Natural killer cell treated with Interleukin-12 subunit alpha and Interleukin-12 subunit beta and Interleukin-15 and Interleukin-18, amount 100 ng/mL, for 72 hours (primary cell): ENCODE data around the gene CYP2C8. TPM values are rescaled to one million over a fixed set of nuclear protein-coding genes. Genes with fewer than 3 reads are reported as not detected.

Experiments used
- ATAC-seq, 2 donors: fragments of 150-1000 bp; cut with Tn5 transposase in 1 of 2; sonication (Bioruptor Pico), chemical (Tn5 transposase) in 1 of 2; 2 replicates each; pipeline ENCODE4 v1.10.0; 2021
- DNase-seq: peaks from one replicate; pipeline ENCODE4 v3.0.0; 2022; ENCODE audit warnings: low spot score
- H3K27ac Mint-ChIP-seq, 2 donors: 1 replicate in 1 of 2; 2 replicates in 1 of 2; pipeline ENCODE4 v1.8.0; 2022; ENCODE audit warnings: mixed read lengths in 2 of 2, mild to moderate bottlenecking in 1 of 2, moderate library complexity in 1 of 2
- H3K27me3 Mint-ChIP-seq, 2 donors: 1 replicate in 1 of 2; 2 replicates in 1 of 2; pipeline ENCODE4 v1.8.0; 2022; ENCODE audit warnings: mixed read lengths in 2 of 2
- H3K36me3 Mint-ChIP-seq: one replicate; pipeline ENCODE4 v1.8.0; 2022; ENCODE audit warnings: mixed read lengths
- H3K4me1 Mint-ChIP-seq, 2 donors: 1 replicate in 1 of 2; 2 replicates in 1 of 2; pipeline ENCODE4 v1.8.0; 2022; ENCODE audit warnings: low read depth in 2 of 2, mixed read lengths in 2 of 2, mild to moderate bottlenecking in 1 of 2
- H3K4me3 Mint-ChIP-seq: one replicate; pipeline ENCODE4 v1.8.0; 2022; ENCODE audit warnings: mixed read lengths
- H3K9me3 Mint-ChIP-seq: 2 replicates; pipeline ENCODE4 v1.8.0; 2022; ENCODE audit warnings: mixed read lengths
- total RNA-seq, 2 donors: library from RNA; stranded (reverse); gene quantifications; one replicate each; pipeline ENCODE4 v1.2.3, GENCODE V29; 2022

Gene CYP2C8
- total RNA-seq, 2 donors from 2014 or later, result not detected

DNA sequence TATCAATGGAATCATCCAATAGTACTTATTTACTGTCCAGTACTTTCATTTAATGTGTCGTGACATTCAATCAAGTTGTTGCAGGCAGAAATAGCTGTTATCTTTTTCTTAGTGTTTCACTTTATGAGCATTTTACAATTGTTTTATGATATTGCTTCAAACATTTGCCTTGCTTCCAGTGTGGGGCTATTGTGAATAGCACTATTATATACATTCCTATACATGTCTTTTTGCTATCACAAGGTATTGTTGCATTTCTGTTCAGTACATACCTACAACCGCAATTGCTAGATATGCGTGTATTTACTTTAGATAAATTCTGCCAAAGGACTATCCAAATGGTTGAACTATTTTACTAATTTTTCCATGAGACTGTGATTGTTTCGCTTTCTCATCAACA is 34.9 kb downstream of the CYP2C8 start:
- peaks cover 8% of the 10 kb centered on the region for H3K9me3 Mint-ChIP-seq
- no peak for DNase-seq
- no peaks in the 10 kb centered on the region for H3K27me3 Mint-ChIP-seq
- no peaks in the 10 kb centered on the region for H3K4me1 Mint-ChIP-seq
- no peak for ATAC-seq
- no peak overlapping the region for H3K4me3 Mint-ChIP-seq
- H3K27ac Mint-ChIP-seq, result no peak overlapping the region
- peaks cover 4% of the 10 kb centered on the region for H3K36me3 Mint-ChIP-seq

- no peaks in the 10 kb centered on the region for H3K27me3 Mint-ChIP-seq
- peaks cover 4% of the 10 kb centered on the region for H3K36me3 Mint-ChIP-seq
- H3K27ac Mint-ChIP-seq, result no peak overlapping the region
- ATAC-seq (no peak), DNase-seq (no peak)
- no peak overlapping the region for H3K4me3 Mint-ChIP-seq
- peaks cover 11% of the 10 kb centered on the region for H3K9me3 Mint-ChIP-seq
- no peaks in the 10 kb centered on the region for H3K4me1 Mint-ChIP-seq
Observed at GRCh38 chr10:95031656-95032055, 37.6 kb downstream of the CYP2C8 start.

GRCh38 chr10:95026461-95026860 is 42.8 kb downstream of the CYP2C8 start:
- Mint-ChIP-seq H3K27me3 (no peaks in the 10 kb centered on the region), H3K9me3 (peaks cover 17% of the 10 kb centered on the region), H3K27ac (no peak overlapping the region), H3K4me1 (no peaks in the 10 kb centered on the region), H3K4me3 (no peak overlapping the region), H3K36me3 (peaks cover 2% of the 10 kb centered on the region)
- ATAC-seq, result no peak
- no peak for DNase-seq

- Mint-ChIP-seq H3K4me3 (no peak overlapping the region), H3K9me3 (peaks cover 2% of the 10 kb centered on the region), H3K4me1 (no peaks in the 10 kb centered on the region), H3K36me3 (no peaks in the 10 kb centered on the region), H3K27ac (no peak overlapping the region), H3K27me3 (no peaks in the 10 kb centered on the region)
- ATAC-seq (no peak), DNase-seq (no peak)
Observed at GRCh38 chr10:94997741-94998174, 71.5 kb downstream of the CYP2C8 start.

GRCh38 chr10:94992811-94993210 is 76.5 kb downstream of the CYP2C8 start:
- H3K27me3 Mint-ChIP-seq, result no peaks in the 10 kb centered on the region
- no peaks in the 10 kb centered on the region for H3K4me1 Mint-ChIP-seq
- no peak for ATAC-seq

GRCh38 chr10:94991243-94991888 is 77.9 kb downstream of the CYP2C8 start:
- H3K4me1 Mint-ChIP-seq, result no peaks in the 10 kb centered on the region
- H3K4me3 Mint-ChIP-seq, result no peak overlapping the region
- DNase-seq (no peak), ATAC-seq (no peak)
- no peaks in the 10 kb centered on the region for H3K27me3 Mint-ChIP-seq
- peaks cover 8% of the 10 kb centered on the region for H3K36me3 Mint-ChIP-seq
- no peak overlapping the region for H3K27ac Mint-ChIP-seq
- peaks cover 10% of the 10 kb centered on the region for H3K9me3 Mint-ChIP-seq

More at GRCh38 chr10:94992811-94993210, 76.5 kb downstream of the CYP2C8 start:
- Mint-ChIP-seq H3K9me3 (peaks cover 7% of the 10 kb centered on the region), H3K27ac (no peak overlapping the region), H3K4me3 (no peak overlapping the region), H3K36me3 (peaks cover 8% of the 10 kb centered on the region)
- no peak for DNase-seq

- H3K4me1 Mint-ChIP-seq, result no peaks in the 10 kb centered on the region
- DNase-seq (no peak), ATAC-seq (no peak)
- H3K36me3 Mint-ChIP-seq, result peaks cover 8% of the 10 kb centered on the region
- H3K9me3 Mint-ChIP-seq, result peaks cover 10% of the 10 kb centered on the region
- no peak overlapping the region for H3K27ac Mint-ChIP-seq
- no peaks in the 10 kb centered on the region for H3K27me3 Mint-ChIP-seq
- no peak overlapping the region for H3K4me3 Mint-ChIP-seq
Observed at GRCh38 chr10:94989192-94989591, 80.1 kb downstream of the CYP2C8 start.

Other genes with a start within 250 kb of the CYP2C8 start
- not detected for gene CYP2C9, start 130.8 kb downstream of the CYP2C8 start, total RNA-seq
- not detected for gene ACSM6, start 124.7 kb upstream of the CYP2C8 start, total RNA-seq
- gene PDLIM1, start 221.5 kb upstream of the CYP2C8 start, total RNA-seq, result 1 to 10 TPM; 2.7 to 6.8 TPM